Liver (tissue), 9 donors: ENCODE measurements around the gene TGFBR3. TPM values are rescaled to one million over a fixed set of nuclear protein-coding genes. Genes with fewer than 3 reads are reported as not detected.

Source experiments
- DNase-seq: peaks from one replicate; pipeline ENCODE4 v3.0.0-alpha.2; 2017; ENCODE audit warnings: low spot score
- H3K27ac ChIP-seq, 2 donors: one replicate each; pipeline ENCODE4 v1.7.0; 2013; ENCODE audit warnings: inconsistent platforms in 2 of 2, low read length in 2 of 2, control low read depth in 1 of 2, low read depth in 1 of 2, mild to moderate bottlenecking in 1 of 2
- H3K27me3 ChIP-seq, 4 donors: one replicate each; pipeline versions ENCODE4 v1.6.1 to v1.7.0; 2013; ENCODE audit warnings: low read length in 3 of 4, inconsistent platforms in 1 of 4, mild to moderate bottlenecking in 1 of 4, moderate library complexity in 1 of 4; ENCODE audit not compliant: control insufficient read depth in 4 of 4, insufficient read depth in 4 of 4
- H3K36me3 ChIP-seq, 4 donors: one replicate each; pipeline versions ENCODE4 v1.6.1 to v1.7.0; 2013; ENCODE audit warnings: low read length in 3 of 4, mild to moderate bottlenecking in 3 of 4, low read depth in 1 of 4, moderate library complexity in 1 of 4; ENCODE audit not compliant: control insufficient read depth in 4 of 4, insufficient read depth in 3 of 4
- H3K4me1 ChIP-seq, 4 donors: one replicate each; pipeline versions ENCODE4 v1.6.1 to v1.7.0; 2013; ENCODE audit warnings: low read length in 3 of 4, mild to moderate bottlenecking in 3 of 4, moderate library complexity in 1 of 4; ENCODE audit not compliant: control insufficient read depth in 4 of 4, insufficient read depth in 4 of 4
- H3K4me3 ChIP-seq, 3 donors: one replicate each; pipeline versions ENCODE4 v1.6.1 to v1.7.0; 2013; ENCODE audit warnings: low read length in 3 of 3, control low read depth in 1 of 3, low read depth in 1 of 3, mild to moderate bottlenecking in 1 of 3
- H3K9ac ChIP-seq, 2 donors: one replicate each; pipeline ENCODE4 v1.7.0; 2013; ENCODE audit warnings: low read length in 2 of 2, mild to moderate bottlenecking in 2 of 2, moderate library complexity in 2 of 2, control low read depth in 1 of 2, low read depth in 1 of 2
- H3K9me3 ChIP-seq, 4 donors: one replicate each; pipeline versions ENCODE4 v1.6.1 to v1.7.0; 2013; ENCODE audit warnings: low read length in 3 of 4; ENCODE audit not compliant: control insufficient read depth in 4 of 4
- EGR1 ChIP-seq, 2 donors: IDR thresholded peaks; 2 replicates each; pipeline ENCODE4 v1.6.1; 2016 to 2018; ENCODE audit warnings: antibody characterized with exemption in 2 of 2, low read depth in 2 of 2
- FOXA2 ChIP-seq: IDR thresholded peaks from 2 replicates; pipeline ENCODE4 v1.6.1; 2016; ENCODE audit warnings: antibody characterized with exemption
- GABPA ChIP-seq, 2 donors: IDR thresholded peaks in 1 of 2; conservative IDR thresholded peaks in 1 of 2; 2 replicates each; pipeline ENCODE4 v1.6.1; 2016; ENCODE audit warnings: antibody characterized with exemption in 2 of 2, mild to moderate bottlenecking in 1 of 2, moderate library complexity in 1 of 2
- HNF4A ChIP-seq, 2 donors: conservative IDR thresholded peaks; 2 replicates each; pipeline ENCODE4 v1.6.1; 2016; ENCODE audit warnings: antibody characterized with exemption in 2 of 2, mild to moderate bottlenecking in 2 of 2
- HNF4G ChIP-seq: IDR thresholded peaks from 2 replicates; pipeline ENCODE4 v1.6.1; 2016; ENCODE audit warnings: antibody characterized with exemption
- JUND ChIP-seq, 2 donors: IDR thresholded peaks; 2 replicates each; pipeline ENCODE4 v1.6.1; 2016; ENCODE audit warnings: antibody characterized with exemption in 2 of 2
- NR2F2 ChIP-seq: IDR thresholded peaks from 2 replicates; pipeline ENCODE4 v1.6.1; 2016; ENCODE audit warnings: antibody characterized with exemption
- RAD21 ChIP-seq, 2 donors: IDR thresholded peaks; 2 replicates each; pipeline ENCODE4 v1.6.1; 2016; ENCODE audit warnings: antibody characterized with exemption in 2 of 2, mild to moderate bottlenecking in 2 of 2
- RXRA ChIP-seq, 2 donors: IDR thresholded peaks; 2 replicates each; pipeline ENCODE4 v1.6.1; 2017 to 2018; ENCODE audit warnings: antibody characterized with exemption in 2 of 2, mild to moderate bottlenecking in 1 of 2
- SP1 ChIP-seq: IDR thresholded peaks from 2 replicates; pipeline ENCODE4 v1.6.1; 2018; ENCODE audit warnings: antibody characterized with exemption, mild to moderate bottlenecking
- TAF1 ChIP-seq: conservative IDR thresholded peaks from 2 replicates; pipeline ENCODE4 v1.6.1; 2016; ENCODE audit warnings: antibody characterized with exemption, mild to moderate bottlenecking
- YY1 ChIP-seq: IDR thresholded peaks from 2 replicates; pipeline ENCODE4 v1.6.1; 2016; ENCODE audit warnings: antibody characterized with exemption, mild to moderate bottlenecking
- WGBS: extraction: QIAGEN DNeasy Blood & Tissue Kit; methylation state at CpG from one replicate; pipeline ENCODE4 v1.1.7; 2013; 5-methylcytosine and 5-hydroxymethylcytosine counted together
- polyA plus RNA-seq, 2 donors: library from polyadenylated mRNA; stranded (reverse) in 1 of 2; unstranded in 1 of 2; fragments of 200-250 nt in 1 of 2; fragments of >200 nt in 1 of 2; fragmentation: Nextera tagmentation in 1 of 2; extraction: Ambion mirVana in 1 of 2; gene quantifications; one replicate each; pipeline versions ENCODE4 v1.2.1 to v1.2.3, GENCODE V29; 2013 to 2015
- total RNA-seq, 2 donors: library from RNA; depleted of rRNA; stranded (reverse); fragments of >200 nt; gene quantifications; one replicate each; pipeline ENCODE4 v1.2.3, GENCODE V29; 2014
- TF ChIP-seq, protein P1 (sequence below): IDR thresholded peaks from 2 replicates; pipeline ENCODE4 v1.6.1; 2016; ENCODE audit warnings: antibody characterized with exemption
- TF ChIP-seq, protein P2 (sequence below): IDR thresholded peaks from 2 replicates; pipeline ENCODE4 v1.6.1; 2016; ENCODE audit warnings: antibody characterized with exemption
- TF ChIP-seq, protein P3 (sequence below): IDR thresholded peaks from 2 replicates; pipeline ENCODE4 v1.6.1; 2016; ENCODE audit warnings: antibody characterized with exemption, mild to moderate bottlenecking
- TF ChIP-seq, protein P4 (sequence below): fragments of 150-350 bp; IDR thresholded peaks from 2 replicates; pipeline ENCODE4 v1.5.1; 2017; ENCODE audit warnings: improper control_type of control experiment, low read depth, low read length; ENCODE audit not compliant: missing input control
- donor health status: healthy.
- donor health status: healthy.
- donor health status: healthy.
- donor health status: healthy.
- donor health status: healthy.

Gene TGFBR3
- total and polyA plus RNA-seq, 4 donors = 6.1 to 19.3 (median 9.9) TPM

DNA sequence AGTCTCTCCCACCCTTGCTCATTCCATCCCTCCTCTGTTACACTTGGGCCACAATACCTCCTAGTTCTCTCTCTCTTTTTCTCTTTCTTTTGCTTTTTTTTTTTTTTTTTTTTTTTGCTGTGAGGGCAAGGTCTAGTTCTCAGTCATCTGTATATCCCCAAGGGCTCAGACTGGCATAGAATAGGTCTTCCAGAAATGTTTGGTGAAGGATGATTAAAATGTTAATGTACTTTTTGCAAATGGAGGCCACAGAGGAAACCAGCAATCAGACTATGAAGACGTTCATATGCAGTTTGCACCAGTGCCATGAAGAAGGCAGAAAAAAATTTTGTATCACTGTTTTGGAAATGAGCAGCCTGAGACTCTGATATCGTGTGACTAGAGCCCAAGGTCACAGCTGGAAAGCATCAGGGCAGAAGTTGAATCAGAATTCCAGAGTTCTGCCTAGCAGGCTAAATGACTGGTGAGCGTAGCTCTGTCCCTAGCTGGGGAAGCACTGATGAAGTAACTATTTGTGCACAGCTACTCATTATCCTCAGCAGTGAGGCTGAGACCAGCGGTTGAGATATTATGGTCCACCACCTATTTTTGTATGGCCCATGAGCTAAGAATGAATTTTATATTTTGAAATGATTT lies 186.5 kb downstream of the TGFBR3 start:
- Histone ChIP-seq H3K36me3 (peaks cover 0 to 9% (median 4%) of the 10 kb centered on the region in 4 donors), H3K9me3 (no peaks in the 10 kb centered on the region), H3K9ac (no peak overlapping the region), H3K4me3 (no peak overlapping the region), H3K27ac (peak overlapping the region in 1 of 2 donors; percentile 45), H3K27me3 (no peaks in the 10 kb centered on the region), H3K4me1 (peaks cover 0 to 5% (median 1%) of the 10 kb centered on the region in 4 donors)
- no peak for DNase-seq
- whole genome bisulfite sequencing = 84% methylated on average over 4 of the region's 4 CpGs
- TF ChIP-seq NR2F2 (peak; percentile 72), RAD21 (IDR thresholded peaks at IDR 0.05) (no peak)

DNA sequence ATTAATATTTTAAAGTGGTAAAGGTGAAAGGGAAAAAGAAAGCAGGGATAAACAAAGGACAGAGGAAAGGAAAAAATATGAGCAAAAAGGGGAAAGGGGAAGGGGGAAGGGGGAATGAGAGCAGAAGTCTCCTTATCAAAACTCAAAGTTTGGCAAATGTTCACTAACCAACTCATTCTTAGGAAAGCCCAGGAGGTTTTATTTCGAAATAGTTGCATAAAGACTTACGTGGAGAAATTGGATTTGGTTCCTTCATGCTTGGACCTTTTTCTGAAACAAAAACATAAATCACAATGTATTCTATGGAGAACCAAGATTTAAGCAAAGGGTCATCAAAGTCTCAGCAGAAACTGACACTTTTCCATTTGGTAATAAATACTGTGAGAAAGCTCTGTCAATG lies 188.1 kb downstream of the TGFBR3 start:
- peaks cover 0 to 5% (median 1%) of the 10 kb centered on the region in 4 donors for H3K4me1 ChIP-seq
- no peak overlapping the region for H3K9ac ChIP-seq
- no peaks in the 10 kb centered on the region for H3K9me3 ChIP-seq
- H3K27me3 ChIP-seq = no peaks in the 10 kb centered on the region
- H3K27ac ChIP-seq = no peak overlapping the region
- no peak for DNase-seq
- H3K36me3 ChIP-seq = peaks cover 3 to 9% (median 7%) of the 10 kb centered on the region in 4 donors
- H3K4me3 ChIP-seq = no peak overlapping the region
- 64% methylated on average over 2 of the region's 2 CpGs for WGBS
- TF ChIP-seq YY1 (no peak), JUND (IDR thresholded peaks at IDR 0.05) (no peak), HNF4G (no peak), HNF4A (conservative IDR thresholded peaks at IDR 0.05) (no peak), GABPA (IDR thresholded peaks at IDR 0.05 in 1 of 2, conservative IDR thresholded peaks at IDR 0.05 in 1 of 2) (no peak), SP1 (no peak), EGR1 (IDR thresholded peaks at IDR 0.05; ENCODE audit: low read depth in 2 of 2) (no peak), RXRA (IDR thresholded peaks at IDR 0.05) (no peak), FOXA2 (no peak), TAF1 (no peak)
- TF ChIP-seq, protein P1, sequence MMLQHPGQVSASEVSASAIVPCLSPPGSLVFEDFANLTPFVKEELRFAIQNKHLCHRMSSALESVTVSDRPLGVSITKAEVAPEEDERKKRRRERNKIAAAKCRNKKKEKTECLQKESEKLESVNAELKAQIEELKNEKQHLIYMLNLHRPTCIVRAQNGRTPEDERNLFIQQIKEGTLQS = no peak
- TF ChIP-seq, protein P2, sequence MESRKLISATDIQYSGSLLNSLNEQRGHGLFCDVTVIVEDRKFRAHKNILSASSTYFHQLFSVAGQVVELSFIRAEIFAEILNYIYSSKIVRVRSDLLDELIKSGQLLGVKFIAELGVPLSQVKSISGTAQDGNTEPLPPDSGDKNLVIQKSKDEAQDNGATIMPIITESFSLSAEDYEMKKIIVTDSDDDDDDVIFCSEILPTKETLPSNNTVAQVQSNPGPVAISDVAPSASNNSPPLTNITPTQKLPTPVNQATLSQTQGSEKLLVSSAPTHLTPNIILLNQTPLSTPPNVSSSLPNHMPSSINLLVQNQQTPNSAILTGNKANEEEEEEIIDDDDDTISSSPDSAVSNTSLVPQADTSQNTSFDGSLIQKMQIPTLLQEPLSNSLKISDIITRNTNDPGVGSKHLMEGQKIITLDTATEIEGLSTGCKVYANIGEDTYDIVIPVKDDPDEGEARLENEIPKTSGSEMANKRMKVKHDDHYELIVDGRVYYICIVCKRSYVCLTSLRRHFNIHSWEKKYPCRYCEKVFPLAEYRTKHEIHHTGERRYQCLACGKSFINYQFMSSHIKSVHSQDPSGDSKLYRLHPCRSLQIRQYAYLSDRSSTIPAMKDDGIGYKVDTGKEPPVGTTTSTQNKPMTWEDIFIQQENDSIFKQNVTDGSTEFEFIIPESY = no peak
- TF ChIP-seq, protein P3, sequence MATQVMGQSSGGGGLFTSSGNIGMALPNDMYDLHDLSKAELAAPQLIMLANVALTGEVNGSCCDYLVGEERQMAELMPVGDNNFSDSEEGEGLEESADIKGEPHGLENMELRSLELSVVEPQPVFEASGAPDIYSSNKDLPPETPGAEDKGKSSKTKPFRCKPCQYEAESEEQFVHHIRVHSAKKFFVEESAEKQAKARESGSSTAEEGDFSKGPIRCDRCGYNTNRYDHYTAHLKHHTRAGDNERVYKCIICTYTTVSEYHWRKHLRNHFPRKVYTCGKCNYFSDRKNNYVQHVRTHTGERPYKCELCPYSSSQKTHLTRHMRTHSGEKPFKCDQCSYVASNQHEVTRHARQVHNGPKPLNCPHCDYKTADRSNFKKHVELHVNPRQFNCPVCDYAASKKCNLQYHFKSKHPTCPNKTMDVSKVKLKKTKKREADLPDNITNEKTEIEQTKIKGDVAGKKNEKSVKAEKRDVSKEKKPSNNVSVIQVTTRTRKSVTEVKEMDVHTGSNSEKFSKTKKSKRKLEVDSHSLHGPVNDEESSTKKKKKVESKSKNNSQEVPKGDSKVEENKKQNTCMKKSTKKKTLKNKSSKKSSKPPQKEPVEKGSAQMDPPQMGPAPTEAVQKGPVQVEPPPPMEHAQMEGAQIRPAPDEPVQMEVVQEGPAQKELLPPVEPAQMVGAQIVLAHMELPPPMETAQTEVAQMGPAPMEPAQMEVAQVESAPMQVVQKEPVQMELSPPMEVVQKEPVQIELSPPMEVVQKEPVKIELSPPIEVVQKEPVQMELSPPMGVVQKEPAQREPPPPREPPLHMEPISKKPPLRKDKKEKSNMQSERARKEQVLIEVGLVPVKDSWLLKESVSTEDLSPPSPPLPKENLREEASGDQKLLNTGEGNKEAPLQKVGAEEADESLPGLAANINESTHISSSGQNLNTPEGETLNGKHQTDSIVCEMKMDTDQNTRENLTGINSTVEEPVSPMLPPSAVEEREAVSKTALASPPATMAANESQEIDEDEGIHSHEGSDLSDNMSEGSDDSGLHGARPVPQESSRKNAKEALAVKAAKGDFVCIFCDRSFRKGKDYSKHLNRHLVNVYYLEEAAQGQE = no peak
- TF ChIP-seq, protein P4, sequence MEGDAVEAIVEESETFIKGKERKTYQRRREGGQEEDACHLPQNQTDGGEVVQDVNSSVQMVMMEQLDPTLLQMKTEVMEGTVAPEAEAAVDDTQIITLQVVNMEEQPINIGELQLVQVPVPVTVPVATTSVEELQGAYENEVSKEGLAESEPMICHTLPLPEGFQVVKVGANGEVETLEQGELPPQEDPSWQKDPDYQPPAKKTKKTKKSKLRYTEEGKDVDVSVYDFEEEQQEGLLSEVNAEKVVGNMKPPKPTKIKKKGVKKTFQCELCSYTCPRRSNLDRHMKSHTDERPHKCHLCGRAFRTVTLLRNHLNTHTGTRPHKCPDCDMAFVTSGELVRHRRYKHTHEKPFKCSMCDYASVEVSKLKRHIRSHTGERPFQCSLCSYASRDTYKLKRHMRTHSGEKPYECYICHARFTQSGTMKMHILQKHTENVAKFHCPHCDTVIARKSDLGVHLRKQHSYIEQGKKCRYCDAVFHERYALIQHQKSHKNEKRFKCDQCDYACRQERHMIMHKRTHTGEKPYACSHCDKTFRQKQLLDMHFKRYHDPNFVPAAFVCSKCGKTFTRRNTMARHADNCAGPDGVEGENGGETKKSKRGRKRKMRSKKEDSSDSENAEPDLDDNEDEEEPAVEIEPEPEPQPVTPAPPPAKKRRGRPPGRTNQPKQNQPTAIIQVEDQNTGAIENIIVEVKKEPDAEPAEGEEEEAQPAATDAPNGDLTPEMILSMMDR = no peak
